LHCN-M2 (cell line): ENCODE results near the gene STEAP2. TPM values are rescaled to one million over a fixed set of nuclear protein-coding genes. Genes with fewer than 3 reads are reported as not detected.

Experiments used
- DNase-seq: peaks from one replicate; pipeline ENCODE4 v3.0.0-alpha.2; 2012; ENCODE audit warnings: low read depth
- total RNA-seq: library from RNA; depleted of rRNA; stranded (reverse); fragments of >200 nt; gene quantifications from 2 replicates; pipeline ENCODE4 v1.2.3, GENCODE V29; 2014

STEAP2 gene
- total RNA-seq, 1 experiment from 2014 or later = 23.9 TPM

DNA sequence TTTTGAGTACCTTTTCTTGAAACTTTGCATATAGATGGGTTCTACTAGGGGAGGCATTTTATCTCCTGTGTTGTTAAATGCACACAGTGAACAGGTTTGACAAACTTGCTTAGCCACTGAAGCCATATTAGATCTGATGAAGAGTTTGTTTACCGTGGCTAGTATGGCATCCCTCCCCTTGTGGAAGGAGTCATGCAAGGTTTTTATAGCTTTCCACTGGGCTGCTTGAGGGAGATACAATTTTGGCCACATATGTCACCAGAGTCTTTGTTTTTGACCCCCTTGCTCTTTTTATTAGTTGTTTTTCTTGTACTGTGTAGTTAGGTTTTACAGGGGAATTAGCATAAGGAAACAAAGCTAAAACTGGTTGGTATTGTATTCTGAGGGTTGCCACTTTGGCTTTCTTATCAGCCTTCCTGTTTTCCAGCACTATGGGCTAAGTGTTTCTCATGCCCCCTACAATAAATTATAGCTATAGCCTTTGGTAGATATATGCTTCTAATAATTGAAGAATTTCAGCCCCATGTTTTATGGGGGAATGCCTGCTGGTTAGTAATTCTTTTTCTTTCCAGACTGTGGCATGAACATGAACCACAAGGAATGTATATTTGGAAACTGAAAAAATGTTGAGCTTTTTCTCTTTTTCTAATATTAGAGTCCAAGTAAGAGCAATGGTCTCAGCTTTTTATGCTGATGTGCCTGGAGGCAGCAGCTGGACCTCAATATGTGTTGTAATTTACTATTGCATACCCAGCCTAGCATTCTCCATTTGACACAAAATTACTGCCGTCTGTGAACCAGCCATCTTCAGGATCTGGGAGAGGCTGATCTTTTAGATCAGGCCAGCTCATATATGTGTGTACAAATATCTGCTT is 18.4 kb upstream of the STEAP2 start:
- peak; percentile 32 for DNase-seq

DNA sequence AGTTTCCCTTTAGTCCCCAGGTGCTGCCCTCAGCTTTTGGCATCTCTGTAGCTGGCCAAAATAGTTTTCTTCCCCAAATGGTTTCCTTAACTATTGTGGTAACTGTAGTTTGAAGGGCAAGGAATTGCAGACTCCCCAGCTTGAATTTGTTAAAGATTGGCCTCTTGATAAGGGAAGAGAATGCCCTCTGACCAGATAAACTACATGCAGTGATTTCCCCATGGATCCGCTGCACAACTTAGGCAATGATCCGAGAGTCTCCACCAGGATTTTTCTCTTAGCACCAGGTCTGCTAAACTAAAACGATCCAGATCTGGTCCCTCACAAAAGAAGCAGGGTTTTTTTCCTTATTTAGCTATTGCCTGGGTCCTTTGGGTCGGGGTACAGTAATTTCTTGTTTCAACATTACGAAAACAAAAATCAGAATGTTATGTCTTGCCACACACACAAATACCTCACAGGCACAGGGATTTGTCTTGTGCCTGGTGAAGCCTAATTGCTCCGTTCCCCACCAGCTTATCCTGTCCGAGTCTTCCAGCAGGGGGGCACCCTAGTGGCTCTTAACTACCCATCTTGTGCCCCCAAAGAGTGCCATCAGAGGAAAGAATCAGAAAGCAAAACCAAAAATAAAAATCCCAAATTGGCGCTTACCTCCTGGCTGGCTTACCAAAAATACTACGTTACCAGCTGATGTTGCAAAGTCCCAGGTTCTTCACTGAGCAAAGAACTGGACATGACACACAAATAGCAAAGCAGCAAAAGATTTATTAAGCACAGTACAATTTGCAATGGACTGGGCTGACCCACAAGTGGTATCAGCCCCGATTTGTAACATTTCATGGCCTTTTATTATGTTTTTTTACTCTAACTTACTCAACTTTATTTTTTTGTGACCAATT is 16.4 kb upstream of the STEAP2 start:
- no peak for DNase-seq

- no peak for DNase-seq
Measured at GRCh38 chr7:90201500-90202195, 9.9 kb upstream of the STEAP2 start.

DNA sequence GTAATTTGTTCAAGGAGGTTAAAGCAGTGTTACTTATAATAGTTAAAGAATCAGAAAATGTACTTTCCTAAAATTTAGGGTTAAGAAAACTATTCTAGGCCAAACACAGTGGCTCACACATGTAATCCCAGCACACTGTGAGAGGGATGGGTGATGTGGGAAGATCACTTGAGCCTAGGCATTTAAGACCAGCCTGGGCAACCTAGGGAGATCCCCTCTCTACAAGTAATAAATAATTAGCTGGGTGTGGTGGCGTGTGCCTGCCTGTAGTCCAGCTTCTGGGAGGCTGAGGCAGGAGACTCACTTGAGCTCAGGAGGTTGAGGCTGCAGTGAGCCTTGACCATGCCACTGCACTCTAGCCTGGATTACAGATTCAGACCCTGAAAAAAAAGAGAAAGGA is 3.6 kb upstream of the STEAP2 start:
- DNase-seq = no peak

GRCh38 chr7:90209776-90210175 is 1.8 kb upstream of the STEAP2 start:
- DNase-seq = peak; percentile 17

- no peak for DNase-seq
Measured at GRCh38 chr7:90210475-90210874, 1.1 kb upstream of the STEAP2 start.

DNA sequence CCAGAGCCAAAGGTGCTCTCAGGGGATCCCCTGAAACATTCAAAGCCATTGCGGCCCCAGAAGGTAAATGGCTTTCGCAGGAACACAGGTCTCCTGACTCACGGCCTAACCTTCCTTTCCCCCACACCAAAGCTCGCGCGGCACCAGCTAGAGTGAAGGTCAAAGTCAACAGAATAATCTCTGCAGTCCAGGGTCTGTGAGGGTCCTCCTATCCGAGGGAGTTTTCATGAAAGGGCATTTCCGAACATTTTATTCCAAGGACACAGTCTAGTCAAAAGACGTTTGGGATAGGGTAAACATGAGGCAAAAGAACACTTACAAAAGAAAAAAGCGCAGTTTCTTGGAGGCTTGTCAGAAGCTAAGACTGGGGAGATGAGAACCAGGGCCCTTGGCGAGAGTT is 559 bp upstream of the STEAP2 start:
- no peak for DNase-seq

GRCh38 chr7:90212149-90212495 is 582 bp downstream of the STEAP2 start:
- no peak for DNase-seq

- DNase-seq = no peak
Measured at GRCh38 chr7:90213521-90213920, 2.0 kb downstream of the STEAP2 start.

GRCh38 chr7:90216080-90216674 is 4.6 kb downstream of the STEAP2 start:
- peak; percentile 48 for DNase-seq

DNA sequence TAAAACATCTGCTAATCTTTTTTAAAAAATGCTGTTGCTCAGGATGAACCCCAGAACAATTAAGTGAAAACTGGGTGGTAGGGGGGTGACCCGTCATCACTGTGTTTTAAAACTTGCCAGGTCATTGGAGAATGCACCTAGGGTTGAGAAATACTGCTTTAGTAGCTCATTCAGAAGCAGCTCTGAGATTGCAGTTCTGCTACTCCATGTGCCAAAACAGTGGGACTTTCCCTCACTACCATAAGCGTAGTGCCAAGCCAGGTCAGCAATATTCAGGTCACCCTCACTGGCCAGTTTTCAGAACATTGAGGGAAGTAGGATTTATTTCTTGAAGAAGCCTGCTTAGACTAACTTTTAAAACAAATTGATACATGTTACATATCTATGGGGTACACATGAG is 5.2 kb downstream of the STEAP2 start:
- no peak for DNase-seq

- DNase-seq = no peak
Measured at GRCh38 chr7:90222390-90222789, 10.8 kb downstream of the STEAP2 start.

DNA sequence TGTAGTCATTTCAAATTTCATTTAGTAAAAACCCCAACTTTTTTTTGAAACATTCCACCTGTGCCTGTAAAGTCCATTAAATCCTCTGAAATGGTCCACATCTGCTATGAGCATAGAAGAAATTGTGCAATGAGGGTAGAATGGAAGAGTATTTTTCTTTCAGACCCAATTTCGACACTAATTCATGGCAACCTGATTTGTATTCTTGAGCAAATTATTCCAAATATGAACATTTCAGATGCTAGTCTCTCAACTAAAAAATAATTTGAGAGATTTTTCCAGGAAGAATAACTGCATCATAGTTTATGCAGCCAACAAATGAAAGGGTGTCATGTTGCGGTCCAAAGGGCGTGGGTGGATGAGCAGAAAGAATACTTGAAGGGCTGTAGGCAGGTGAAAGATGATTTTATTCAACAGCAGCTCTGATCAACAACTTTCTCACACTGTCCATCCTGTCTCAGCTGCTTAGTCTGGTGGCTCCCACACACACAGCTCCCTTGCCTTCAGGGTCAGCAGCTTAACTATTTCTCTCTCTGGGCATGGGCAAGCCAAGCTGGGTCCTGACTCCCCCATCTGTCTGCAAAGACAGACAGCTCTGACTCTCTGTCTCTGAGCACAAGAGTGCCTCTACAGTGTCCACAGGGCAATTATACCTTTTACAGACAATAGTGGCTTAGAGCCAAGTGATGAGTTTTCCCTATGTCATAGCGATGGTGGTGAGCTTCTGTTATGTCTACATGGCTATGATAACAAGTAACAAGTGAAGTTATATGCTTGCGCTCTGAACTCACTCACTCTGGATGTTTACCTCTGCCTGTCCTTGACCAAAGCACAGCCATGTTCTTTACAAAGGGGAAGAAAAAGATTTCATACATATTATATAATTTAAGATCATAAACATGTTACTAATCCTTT is 11.5 kb downstream of the STEAP2 start:
- peak; percentile 81 for DNase-seq

DNA sequence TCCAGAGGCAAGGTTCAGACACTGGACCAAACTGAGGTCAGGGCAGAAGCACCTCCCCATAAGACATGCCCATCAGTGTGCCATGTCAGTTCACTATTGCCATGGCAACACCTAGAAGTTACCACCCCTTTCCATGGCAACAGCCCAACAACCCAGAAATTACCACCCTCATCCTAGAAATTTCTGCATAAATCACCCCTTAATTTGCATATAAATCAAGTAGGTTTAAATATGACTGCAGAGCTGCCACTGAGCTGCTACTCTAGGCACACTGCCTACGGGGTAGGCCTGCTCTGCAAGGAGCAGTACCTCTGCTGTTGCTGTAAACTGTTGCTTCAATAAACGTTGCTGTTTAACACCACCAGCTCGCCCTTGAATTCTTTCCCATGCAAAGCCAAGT is 12.7 kb downstream of the STEAP2 start:
- DNase-seq = no peak

DNA sequence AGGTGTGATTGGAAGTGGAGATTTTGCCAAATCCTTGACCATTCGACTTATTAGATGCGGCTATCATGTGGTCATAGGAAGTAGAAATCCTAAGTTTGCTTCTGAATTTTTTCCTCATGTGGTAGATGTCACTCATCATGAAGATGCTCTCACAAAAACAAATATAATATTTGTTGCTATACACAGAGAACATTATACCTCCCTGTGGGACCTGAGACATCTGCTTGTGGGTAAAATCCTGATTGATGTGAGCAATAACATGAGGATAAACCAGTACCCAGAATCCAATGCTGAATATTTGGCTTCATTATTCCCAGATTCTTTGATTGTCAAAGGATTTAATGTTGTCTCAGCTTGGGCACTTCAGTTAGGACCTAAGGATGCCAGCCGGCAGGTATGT is 13.6 kb downstream of the STEAP2 start:
- DNase-seq = peak; percentile 73

GRCh38 chr7:90225601-90226000 is 14.1 kb downstream of the STEAP2 start:
- DNase-seq = no peak

- no peak for DNase-seq
Measured at GRCh38 chr7:90227259-90227658, 15.7 kb downstream of the STEAP2 start.

DNA sequence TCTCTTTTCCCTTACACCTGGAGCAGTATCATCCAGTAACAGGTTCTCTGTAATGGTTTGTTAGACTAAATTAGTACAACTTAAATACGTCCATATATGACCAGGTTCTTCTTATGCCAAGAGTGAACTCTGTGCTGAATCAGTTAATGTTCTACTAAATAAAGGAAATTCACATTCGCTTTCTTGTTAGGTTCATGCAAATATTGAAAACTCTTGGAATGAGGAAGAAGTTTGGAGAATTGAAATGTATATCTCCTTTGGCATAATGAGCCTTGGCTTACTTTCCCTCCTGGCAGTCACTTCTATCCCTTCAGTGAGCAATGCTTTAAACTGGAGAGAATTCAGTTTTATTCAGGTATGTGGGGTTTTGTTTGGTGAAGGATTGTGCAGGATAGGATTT is 18.1 kb downstream of the STEAP2 start:
- no peak for DNase-seq

DNA sequence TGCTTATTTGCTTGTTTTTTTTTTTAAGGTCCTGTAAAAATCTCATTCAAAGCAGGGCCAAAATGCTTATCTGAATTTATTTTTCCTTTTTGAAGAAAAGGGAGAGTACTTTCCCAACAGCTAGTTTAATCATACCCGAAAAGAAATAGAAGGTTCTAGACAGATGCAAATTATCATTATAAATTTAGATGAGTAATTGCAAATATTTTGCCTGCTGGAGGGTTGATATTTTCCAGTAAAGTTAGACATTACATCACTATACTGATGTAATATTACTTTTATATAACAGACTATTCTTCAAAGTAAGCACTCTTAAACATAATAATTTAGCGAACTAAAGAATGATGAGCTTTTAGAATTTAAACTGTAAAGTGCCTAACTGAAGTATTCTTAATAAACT is 19.3 kb downstream of the STEAP2 start:
- DNase-seq = no peak

GRCh38 chr7:90231304-90231703 is 19.8 kb downstream of the STEAP2 start:
- DNase-seq = no peak

DNA sequence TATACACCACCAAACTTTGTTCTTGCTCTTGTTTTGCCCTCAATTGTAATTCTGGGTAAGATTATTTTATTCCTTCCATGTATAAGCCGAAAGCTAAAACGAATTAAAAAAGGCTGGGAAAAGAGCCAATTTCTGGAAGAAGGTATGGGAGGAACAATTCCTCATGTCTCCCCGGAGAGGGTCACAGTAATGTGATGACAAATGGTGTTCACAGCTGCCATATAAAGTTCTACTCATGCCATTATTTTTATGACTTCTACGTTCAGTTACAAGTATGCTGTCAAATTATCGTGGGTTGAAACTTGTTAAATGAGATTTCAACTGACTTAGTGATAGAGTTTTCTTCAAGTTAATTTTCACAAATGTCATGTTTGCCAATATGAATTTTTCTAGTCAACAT is 20.9 kb downstream of the STEAP2 start:
- peak; percentile 49 for DNase-seq
